HG03066 (cell line): ENCODE data around the gene HNRNPH1.
"Not testable (repeated sequence)": the region's sequence is repeated elsewhere in the genome, so short reads cannot be mapped to it uniquely, and the experiment has no call there.

ENCODE experiments used
- ATAC-seq: cut with Tn5 transposase; IDR thresholded peaks from one replicate; pipeline ENCODE4 v1.9.1; 2021; ENCODE audit warnings: low read depth; ENCODE audit not compliant: unreplicated experiment

HNRNPH1 gene

GRCh38 chr5:179623003-179623905, at the start of gene HNRNPH1:
HNRNPH1 (minus strand) TSS chr5:179623671; CDS start chr5:179623133, 538 bp downstream.
- peak; percentile 69 for ATAC-seq

- ATAC-seq = no peak
Measured at GRCh38 chr5:179668391-179668790, 44.9 kb upstream of the HNRNPH1 start.

GRCh38 chr5:179661647-179662046, 38.2 kb upstream of the HNRNPH1 start:
- ATAC-seq = not testable (repeated sequence)

- ATAC-seq = peak; percentile 65
Measured at GRCh38 chr5:179658179-179658856, 34.8 kb upstream of the HNRNPH1 start.

- ATAC-seq = peak; percentile 81
Measured at GRCh38 chr5:179657302-179658178, 34.1 kb upstream of the HNRNPH1 start.

- not testable (repeated sequence) for ATAC-seq
Measured at GRCh38 chr5:179653135-179653534, 29.7 kb upstream of the HNRNPH1 start.

GRCh38 chr5:179650245-179650644, 26.8 kb upstream of the HNRNPH1 start:
- not testable (repeated sequence) for ATAC-seq

- not testable (repeated sequence) for ATAC-seq
Measured at GRCh38 chr5:179649166-179649703, 25.8 kb upstream of the HNRNPH1 start.

- ATAC-seq = no peak
Measured at GRCh38 chr5:179648410-179648809, 24.9 kb upstream of the HNRNPH1 start.

- ATAC-seq = not testable (repeated sequence)
Measured at GRCh38 chr5:179644766-179645165, 21.3 kb upstream of the HNRNPH1 start.

GRCh38 chr5:179643141-179643920, 19.9 kb upstream of the HNRNPH1 start:
- ATAC-seq = not testable (repeated sequence)

- ATAC-seq = not testable (repeated sequence)
Measured at GRCh38 chr5:179642626-179643025, 19.2 kb upstream of the HNRNPH1 start.

- not testable (repeated sequence) for ATAC-seq
Measured at GRCh38 chr5:179641745-179642144, 18.3 kb upstream of the HNRNPH1 start.

- not testable (repeated sequence) for ATAC-seq
Measured at GRCh38 chr5:179639296-179639695, 15.8 kb upstream of the HNRNPH1 start.

GRCh38 chr5:179634370-179635172, 11.1 kb upstream of the HNRNPH1 start:
- peak; percentile 93 for ATAC-seq

- ATAC-seq = peak; percentile 65
Measured at GRCh38 chr5:179633501-179634369, 10.3 kb upstream of the HNRNPH1 start.

GRCh38 chr5:179624841-179625271, 1.4 kb upstream of the HNRNPH1 start:
- ATAC-seq = no peak
